ENCODE data around the gene CLEC6A. TPM values are rescaled to one million over a fixed set of nuclear protein-coding genes. Genes with fewer than 3 reads are reported as not detected.
"Not testable (repeated sequence)": the region's sequence is repeated elsewhere in the genome, so short reads cannot be mapped to it uniquely, and the experiment has no call there.

CLEC6A gene
- total RNA-seq (2022): not detected in 2 replicates
- percentile 7 among the genes with signal in this experiment for Bru-seq, nascent RNA
- BruChase-seq, experiment 1, labeled RNA remaining after a 2-hour chase: not detected
- BruChase-seq, experiment 2, labeled RNA remaining after a 6-hour chase: percentile 4 among the genes with signal in this experiment
- long read RNA-seq: 0 reads

GRCh38 chr12:8455727-8456360 is at the start of gene CLEC6A:
Gene CLEC6A (plus strand): TSS chr12:8455962. CDS start chr12:8456112, 150 bp downstream.
- ChIA-PET POLR2A (no interaction called here), CTCF (no interaction called here)
- H3K4me3 ChIP-seq (ENCODE audit: low read depth, low read length): no peak within 1 kb of the TSS
- Mint-ChIP-seq H3K27ac (ENCODE audit: unreplicated experiment) (no peak within 1 kb of the TSS), H3K9me3 (ENCODE audit: unreplicated experiment) (no peaks in the 10 kb centered on the region), H3K4me1 (ENCODE audit: low read depth, unreplicated experiment) (no peaks in the 10 kb centered on the region), H3K27me3 (ENCODE audit: insufficient read depth, unreplicated experiment) (peaks cover 24% of the 10 kb centered on the region), H3K36me3 (ENCODE audit: insufficient read depth, unreplicated experiment) (no peaks in the 10 kb centered on the region), H3K4me3 (ENCODE audit: unreplicated experiment) (no peak within 1 kb of the TSS)
- no peaks in the 10 kb centered on the region for H3K9me3 ChIP-seq
- intact Hi-C loops (cut with micrococcal nuclease; ENCODE audit: unreplicated experiment): no loop called here
- no peak for DNase-seq
- no peaks in the 10 kb centered on the region; the same call in 1 of the 2 replicates for H3K27me3 ChIP-seq (replicated peaks; ENCODE audit: control insufficient read depth, insufficient read depth, low read length)
- no TSS peak for BruUV-seq (replicated peaks)
- TF ChIP-seq CTCF (IDR thresholded peaks at IDR 0.05; ENCODE audit: insufficient read depth in 1 of 2, low read depth in 1 of 2, low read length in 1 of 2, severe bottlenecking in 1 of 2, unreplicated experiment in 1 of 2): no peak
- no peaks in the 10 kb centered on the region for H3K36me3 ChIP-seq (ENCODE audit: control insufficient read depth, insufficient read depth, low read length)
- no peaks in the 10 kb centered on the region for H3K4me1 ChIP-seq

DNA sequence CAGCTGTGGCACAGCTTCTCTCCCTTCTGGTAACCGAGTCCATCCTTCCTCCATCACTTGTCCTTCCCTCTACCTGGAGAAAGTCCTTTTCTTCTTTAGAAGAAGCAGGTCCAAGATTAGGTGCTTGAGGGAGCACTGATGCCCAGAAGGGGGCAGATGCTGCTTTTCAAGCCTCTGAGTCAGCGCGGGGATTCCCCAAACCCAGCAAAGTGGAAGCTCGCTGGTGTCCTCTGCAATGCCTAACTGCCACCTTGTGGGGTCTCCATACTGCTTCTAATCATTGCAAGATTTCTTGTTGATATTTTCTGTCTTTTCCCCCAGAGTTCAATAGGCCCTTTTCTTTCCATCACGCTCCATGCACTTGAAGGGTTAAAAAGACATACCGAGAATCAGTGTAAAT is 36.2 kb upstream of the CLEC6A start:
- H3K27me3 ChIP-seq (replicated peaks; ENCODE audit: control insufficient read depth, insufficient read depth, low read length); H3K4me1 ChIP-seq; H3K4me3 Mint-ChIP-seq (ENCODE audit: unreplicated experiment); BruUV-seq (replicated peaks); DNase-seq; H3K36me3 ChIP-seq (ENCODE audit: control insufficient read depth, insufficient read depth, low read length); H3K27ac Mint-ChIP-seq (ENCODE audit: unreplicated experiment); H3K27me3 Mint-ChIP-seq (ENCODE audit: insufficient read depth, unreplicated experiment); CTCF ChIA-PET; H3K4me3 ChIP-seq (ENCODE audit: low read depth, low read length); H3K9me3 Mint-ChIP-seq (ENCODE audit: unreplicated experiment); H3K9me3 ChIP-seq; H3K36me3 Mint-ChIP-seq (ENCODE audit: insufficient read depth, unreplicated experiment); H3K4me1 Mint-ChIP-seq (ENCODE audit: low read depth, unreplicated experiment); intact Hi-C loops (cut with micrococcal nuclease; ENCODE audit: unreplicated experiment); POLR2A ChIA-PET: not testable (repeated sequence)

- BruUV-seq (replicated peaks): no TSS peak
- no peak overlapping the region for H3K27ac Mint-ChIP-seq (ENCODE audit: unreplicated experiment)
These were observed 35.3 kb upstream of the CLEC6A start for GRCh38 chr12:8420506-8420905.

DNA sequence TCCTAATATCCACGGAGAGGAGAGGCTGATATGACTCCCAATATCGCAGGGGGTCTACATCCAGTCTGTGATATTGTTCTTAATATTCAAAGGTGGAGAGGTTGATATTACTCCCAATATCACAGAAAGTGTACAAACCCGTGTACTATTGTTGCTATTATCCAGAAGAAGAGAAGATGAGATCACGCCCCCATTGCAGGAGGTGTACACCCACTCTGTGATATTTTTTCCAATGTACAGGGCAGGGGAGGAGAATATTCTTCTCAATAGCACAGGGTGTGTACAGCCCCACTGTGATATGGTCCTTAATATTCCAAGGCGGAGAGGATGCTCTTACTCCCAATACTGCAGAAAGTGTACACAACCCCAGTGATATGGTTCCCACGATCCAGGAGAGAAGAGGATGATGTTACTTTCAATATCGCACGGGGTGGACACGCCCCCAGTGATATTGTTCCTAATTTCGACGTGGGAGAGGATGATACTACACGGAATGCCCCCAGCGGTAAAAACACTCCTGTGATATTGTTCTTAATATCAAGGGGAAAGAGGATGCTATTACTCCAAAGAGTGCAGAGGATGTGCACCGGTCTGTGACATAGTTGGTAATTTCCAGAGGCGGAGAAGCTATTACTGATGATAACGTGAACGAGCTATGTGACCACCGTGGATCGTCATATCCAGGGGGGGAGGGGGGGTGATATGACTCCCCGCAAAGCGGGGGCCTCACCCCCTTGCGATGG is 11.1 kb upstream of the CLEC6A start:
- POLR2A ChIA-PET; H3K4me3 Mint-ChIP-seq (ENCODE audit: unreplicated experiment); BruUV-seq (replicated peaks); CTCF ChIA-PET; H3K27me3 Mint-ChIP-seq (ENCODE audit: insufficient read depth, unreplicated experiment); H3K4me3 ChIP-seq (ENCODE audit: low read depth, low read length); H3K9me3 ChIP-seq; DNase-seq; H3K36me3 Mint-ChIP-seq (ENCODE audit: insufficient read depth, unreplicated experiment); H3K4me1 Mint-ChIP-seq (ENCODE audit: low read depth, unreplicated experiment); H3K9me3 Mint-ChIP-seq (ENCODE audit: unreplicated experiment); H3K27me3 ChIP-seq (replicated peaks; ENCODE audit: control insufficient read depth, insufficient read depth, low read length); H3K4me1 ChIP-seq; H3K27ac Mint-ChIP-seq (ENCODE audit: unreplicated experiment); H3K36me3 ChIP-seq (ENCODE audit: control insufficient read depth, insufficient read depth, low read length); intact Hi-C loops (cut with micrococcal nuclease; ENCODE audit: unreplicated experiment): not testable (repeated sequence)

More at GRCh38 chr12:8420506-8420905, 35.3 kb upstream of the CLEC6A start:
- no peak for DNase-seq
- no peaks in the 10 kb centered on the region for H3K9me3 Mint-ChIP-seq (ENCODE audit: unreplicated experiment)
- H3K36me3 ChIP-seq (ENCODE audit: control insufficient read depth, insufficient read depth, low read length): no peaks in the 10 kb centered on the region
- H3K4me3 Mint-ChIP-seq (ENCODE audit: unreplicated experiment): no peak overlapping the region
- no peaks in the 10 kb centered on the region for H3K27me3 ChIP-seq (replicated peaks; ENCODE audit: control insufficient read depth, insufficient read depth, low read length)
- H3K4me1 ChIP-seq: no peaks in the 10 kb centered on the region
- TF ChIP-seq CTCF (IDR thresholded peaks at IDR 0.05; ENCODE audit: insufficient read depth in 1 of 2, low read depth in 1 of 2, low read length in 1 of 2, severe bottlenecking in 1 of 2, unreplicated experiment in 1 of 2): no peak
- H3K9me3 ChIP-seq: no peaks in the 10 kb centered on the region
- ChIA-PET POLR2A (no interaction called here), CTCF (no interaction called here)
- no peaks in the 10 kb centered on the region for H3K36me3 Mint-ChIP-seq (ENCODE audit: insufficient read depth, unreplicated experiment)
- no peak overlapping the region for H3K4me3 ChIP-seq (ENCODE audit: low read depth, low read length)
- intact Hi-C loops (cut with micrococcal nuclease; ENCODE audit: unreplicated experiment): no loop called here
- no peaks in the 10 kb centered on the region for H3K4me1 Mint-ChIP-seq (ENCODE audit: low read depth, unreplicated experiment)
- no peaks in the 10 kb centered on the region for H3K27me3 Mint-ChIP-seq (ENCODE audit: insufficient read depth, unreplicated experiment)

Measured in Caco-2 (cell line).